HCT116 (cell line): ENCODE results near the gene ARMC12. TPM values are rescaled to one million over a fixed set of nuclear protein-coding genes. Genes with fewer than 3 reads are reported as not detected.

ENCODE experiments used
- ATAC-seq: fragments of 200-7000 bp; cut with Tn5 transposase; 2 replicates; pipeline ENCODE4 v1.9.1; 2020; ENCODE audit warnings: mild to moderate bottlenecking, moderate library complexity
- BruUV-seq: library from RNA; stranded (reverse); fragments of 400-500 nt; replicated peaks from 2 replicates; lab custom pipeline; 2021; lab: Mats Ljungman, UMichigan
- CTCF ChIA-PET: fragments of 300-600 bp; sonication (Branson Sonifier 250); formaldehyde crosslinking; loops from one replicate; lab custom pipeline; 2021; ENCODE audit warnings: antibody characterized with exemption; lab: Charles Lee
- POLR2A ChIA-PET: fragments of 300-600, 350-600 bp; sonication (Branson Sonifier 250); formaldehyde crosslinking; loops from one replicate; lab custom pipeline; 2021; ENCODE audit warnings: antibody characterized with exemption; lab: Charles Lee
- RAD21 ChIA-PET, 2 experiments: fragments of 300-600 bp; sonication (Branson Sonifier 250); formaldehyde crosslinking; loops; one replicate each; lab custom pipeline; 2023; ENCODE audit warnings: low total read pairs in 2 of 2; ENCODE audit not compliant: uncharacterized antibody in 2 of 2, unreplicated experiment in 2 of 2, low non-redundant PET in 1 of 2; lab: Charles Lee
- DNase-seq: peaks from one replicate; pipeline ENCODE4 v3.0.0-alpha.2; 2010; ENCODE audit warnings: low read depth, low spot score
- H2AFZ ChIP-seq: fragments of 200-600 bp; shearing (Covaris generic), sonication (generic); 2 replicates; pipeline ENCODE4 v1.6.1; 2017; ENCODE audit warnings: low read depth, mixed run types, mixed read lengths, antibody characterized with exemption, low read length; ENCODE audit not compliant: poor library complexity, severe bottlenecking
- H3K27ac ChIP-seq: 2 replicates; pipeline ENCODE4 v1.5.1; 2012; ENCODE audit warnings: low read depth, low read length
- H3K27me3 ChIP-seq: fragments of 200-600 bp; sonication (generic); 2 replicates; pipeline ENCODE4 v1.6.1; 2016; ENCODE audit warnings: mixed run types, low read length, mixed read lengths; ENCODE audit not compliant: insufficient read depth
- H3K36me3 ChIP-seq, 2 experiments: fragments of 200-500 bp in 1 of 2; fragments of 200-600 bp in 1 of 2; sonication (Bioruptor generic) in 1 of 2; sonication (generic) in 1 of 2; 2 replicates each; pipeline versions ENCODE4 v1.5.1 to v1.6.1; 2014 to 2016; ENCODE audit warnings: low read length in 2 of 2, inconsistent platforms in 1 of 2, mixed read lengths in 1 of 2, mixed run types in 1 of 2; ENCODE audit not compliant: insufficient read depth in 2 of 2, control insufficient read depth in 1 of 2
- H3K4me1 ChIP-seq, 2 experiments: fragments of 200-600 bp in 1 of 2; sonication (generic) in 1 of 2; 2 replicates each; pipeline versions ENCODE4 v1.5.1 to v1.6.1; 2012 to 2017; ENCODE audit warnings: low read length in 2 of 2, inconsistent platforms in 1 of 2, mild to moderate bottlenecking in 1 of 2, mixed read lengths in 1 of 2, mixed run types in 1 of 2, moderate library complexity in 1 of 2; ENCODE audit not compliant: insufficient read depth in 2 of 2, control insufficient read depth in 1 of 2
- H3K4me2 ChIP-seq: fragments of 200-600 bp; sonication (generic); 2 replicates; pipeline ENCODE4 v1.6.1; 2017; ENCODE audit warnings: mixed run types, low read length, mixed read lengths
- H3K4me3 ChIP-seq, 2 experiments: fragments of 200-600 bp in 1 of 2; sonication (generic) in 1 of 2; replicated peaks in 1 of 2; 2 replicates each; pipeline ENCODE4 v1.5.1; 2011 to 2016; ENCODE audit warnings: low read length in 2 of 2, control low read depth in 1 of 2, low read depth in 1 of 2, mild to moderate bottlenecking in 1 of 2, mixed read lengths in 1 of 2, mixed run types in 1 of 2
- H3K79me2 ChIP-seq: fragments of 200-600 bp; sonication (generic); 2 replicates; pipeline ENCODE4 v1.6.1; 2017; ENCODE audit warnings: mild to moderate bottlenecking, mixed run types, low read length, moderate library complexity, mixed read lengths; ENCODE audit not compliant: insufficient read depth
- H3K9ac ChIP-seq: fragments of 200-600 bp; sonication (generic); 2 replicates; pipeline ENCODE4 v1.6.1; 2016; ENCODE audit warnings: low read length, mixed read lengths
- H3K9me2 ChIP-seq: fragments of 200-600 bp; sonication (generic), shearing (Covaris generic); 2 replicates; pipeline ENCODE4 v1.6.1; 2017; ENCODE audit warnings: mixed run types, mild to moderate bottlenecking, moderate library complexity; ENCODE audit not compliant: insufficient read depth
- H3K9me3 ChIP-seq, 2 experiments: fragments of 200-500 bp in 1 of 2; fragments of 200-600 bp in 1 of 2; sonication (Bioruptor generic) in 1 of 2; sonication (generic) in 1 of 2; 2 replicates each; pipeline ENCODE4 v1.6.1; 2014 to 2017; ENCODE audit warnings: low read length in 2 of 2, mixed read lengths in 2 of 2, inconsistent platforms in 1 of 2, low read depth in 1 of 2, mild to moderate bottlenecking in 1 of 2, mixed run types in 1 of 2, moderate library complexity in 1 of 2; ENCODE audit not compliant: control insufficient read depth in 1 of 2, insufficient read depth in 1 of 2
- H4K20me1 ChIP-seq: fragments of 200-600 bp; sonication (generic), shearing (Covaris generic); 2 replicates; pipeline ENCODE4 v1.6.1; 2017; ENCODE audit warnings: mixed run types, mild to moderate bottlenecking, moderate library complexity; ENCODE audit not compliant: insufficient read depth
- CEBPB ChIP-seq: IDR thresholded peaks from 2 replicates; pipeline ENCODE4 v1.6.1; 2012; ENCODE audit warnings: low read depth
- EGR1 ChIP-seq: IDR thresholded peaks from 2 replicates; pipeline ENCODE4 v1.6.1; 2012; ENCODE audit warnings: low read depth
- EZH2 ChIP-seq: fragments of 200-600 bp; sonication (generic); IDR thresholded peaks from 2 replicates; pipeline ENCODE4 v1.6.1; 2017; ENCODE audit warnings: antibody characterized with exemption, mixed run types
- FOSL1 ChIP-seq: IDR thresholded peaks from 2 replicates; pipeline ENCODE4 v1.6.1; 2012; ENCODE audit warnings: low read depth
- JUND ChIP-seq: IDR thresholded peaks from 2 replicates; pipeline ENCODE4 v1.6.1; 2012
- RAD21 ChIP-seq: IDR thresholded peaks from 2 replicates; pipeline ENCODE4 v1.6.1; 2012; ENCODE audit warnings: low read depth, mild to moderate bottlenecking
- SRF ChIP-seq: IDR thresholded peaks from 2 replicates; pipeline ENCODE4 v1.6.1; 2012; ENCODE audit warnings: low read depth
- TCF7L2 ChIP-seq: IDR thresholded peaks from 2 replicates; pipeline ENCODE4 v1.7.0; 2011; ENCODE audit warnings: borderline replicate concordance, inconsistent platforms; ENCODE audit not compliant: insufficient read depth, insufficient read length; ENCODE audit errors: extremely low read depth
- ZFX ChIP-seq: fragments of 450-650 bp; IDR thresholded peaks from 2 replicates; pipeline ENCODE4 v1.6.1; 2017
- intact Hi-C: fragments of 100-400 bp; cut with micrococcal nuclease; formaldehyde crosslinking; loops from 2 replicates; pipeline ENCODE4 v1.10.0; 2022
- total RNA-seq: library from RNA; stranded (reverse); gene quantifications from one replicate; pipeline ENCODE4 v1.2.1, GENCODE V29; 2021; ENCODE audit not compliant: unreplicated experiment
- TF ChIP-seq, protein P1 (sequence below): IDR thresholded peaks from 2 replicates; pipeline ENCODE4 v1.6.1; 2012
- TF ChIP-seq, protein P2 (sequence below): IDR thresholded peaks from 2 replicates; pipeline ENCODE4 v1.6.1; 2011; ENCODE audit warnings: mild to moderate bottlenecking, low read length, moderate library complexity; ENCODE audit not compliant: insufficient replicate concordance; ENCODE audit errors: extremely low read depth
- TF ChIP-seq, protein P3 (sequence below): IDR thresholded peaks from 2 replicates; pipeline ENCODE4 v1.6.1; 2012
- TF ChIP-seq, protein P4 (sequence below): IDR thresholded peaks from 2 replicates; pipeline ENCODE4 v1.6.1; 2012; ENCODE audit warnings: low read depth
- TF ChIP-seq, protein P5 (sequence below), 3 experiments: fragments of 200-600 bp in 1 of 3; sonication (generic) in 1 of 3; IDR thresholded peaks in 2 of 3; conservative IDR thresholded peaks in 1 of 3; 2 replicates each; pipeline ENCODE4 v1.5.1; 2012 to 2017; ENCODE audit warnings: low read depth in 2 of 3, low read length in 2 of 3, antibody characterized with exemption in 1 of 3, borderline replicate concordance in 1 of 3, control low read depth in 1 of 3, mild to moderate bottlenecking in 1 of 3, mixed read lengths in 1 of 3, mixed run types in 1 of 3, moderate library complexity in 1 of 3; ENCODE audit not compliant: insufficient read depth in 1 of 3

The ARMC12 gene
- total RNA-seq, 1 experiment from 2014 or later = 0.79 TPM

DNA sequence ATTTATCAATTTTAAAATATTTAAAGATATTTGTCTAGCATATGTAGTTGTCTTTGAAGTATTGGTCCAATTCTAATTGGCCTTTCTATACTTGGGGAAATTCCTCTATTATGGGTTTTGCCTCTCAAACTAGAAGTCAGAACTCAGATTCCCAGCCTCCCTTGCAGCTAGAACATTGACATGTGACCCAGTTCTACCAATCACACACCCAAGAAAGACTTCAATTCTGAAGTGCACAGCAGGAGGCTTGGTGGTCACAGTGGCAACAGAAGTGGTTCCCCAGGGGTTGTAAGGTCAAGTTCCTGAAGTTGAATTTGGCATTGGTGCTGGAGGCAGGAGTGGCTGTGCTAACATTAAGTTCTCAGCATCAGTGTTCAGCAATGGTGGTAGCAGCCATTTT lies 33.3 kb upstream of the ARMC12 start:
- RAD21 ChIA-PET = no interaction called here
- POLR2A ChIA-PET = no interaction called here
- ATAC-seq = no peak
- BruUV-seq = no TSS peak
- Histone ChIP-seq H3K4me3 (no peak overlapping the region), H3K79me2 (no peaks in the 10 kb centered on the region), H3K36me3 (no peaks in the 10 kb centered on the region), H3K4me2 (no peak overlapping the region), H3K27ac (no peak overlapping the region), H4K20me1 (no peaks in the 10 kb centered on the region), H3K9me3 (no peaks in the 10 kb centered on the region), H3K9ac (no peak overlapping the region), H3K4me1 (no peaks in the 10 kb centered on the region), H2AFZ (no peak overlapping the region), H3K9me2 (no peaks in the 10 kb centered on the region), H3K27me3 (no peaks in the 10 kb centered on the region)
- CTCF ChIA-PET = no interaction called here
- intact Hi-C loops = no loop called here
- TF ChIP-seq TCF7L2 (no peak), JUND (no peak), CEBPB (no peak), FOSL1 (no peak), EZH2 (no peak)
- TF ChIP-seq, protein P1, sequence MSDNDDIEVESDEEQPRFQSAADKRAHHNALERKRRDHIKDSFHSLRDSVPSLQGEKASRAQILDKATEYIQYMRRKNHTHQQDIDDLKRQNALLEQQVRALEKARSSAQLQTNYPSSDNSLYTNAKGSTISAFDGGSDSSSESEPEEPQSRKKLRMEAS = no peak
- TF ChIP-seq, protein P2, sequence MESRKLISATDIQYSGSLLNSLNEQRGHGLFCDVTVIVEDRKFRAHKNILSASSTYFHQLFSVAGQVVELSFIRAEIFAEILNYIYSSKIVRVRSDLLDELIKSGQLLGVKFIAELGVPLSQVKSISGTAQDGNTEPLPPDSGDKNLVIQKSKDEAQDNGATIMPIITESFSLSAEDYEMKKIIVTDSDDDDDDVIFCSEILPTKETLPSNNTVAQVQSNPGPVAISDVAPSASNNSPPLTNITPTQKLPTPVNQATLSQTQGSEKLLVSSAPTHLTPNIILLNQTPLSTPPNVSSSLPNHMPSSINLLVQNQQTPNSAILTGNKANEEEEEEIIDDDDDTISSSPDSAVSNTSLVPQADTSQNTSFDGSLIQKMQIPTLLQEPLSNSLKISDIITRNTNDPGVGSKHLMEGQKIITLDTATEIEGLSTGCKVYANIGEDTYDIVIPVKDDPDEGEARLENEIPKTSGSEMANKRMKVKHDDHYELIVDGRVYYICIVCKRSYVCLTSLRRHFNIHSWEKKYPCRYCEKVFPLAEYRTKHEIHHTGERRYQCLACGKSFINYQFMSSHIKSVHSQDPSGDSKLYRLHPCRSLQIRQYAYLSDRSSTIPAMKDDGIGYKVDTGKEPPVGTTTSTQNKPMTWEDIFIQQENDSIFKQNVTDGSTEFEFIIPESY = no peak
- TF ChIP-seq, protein P3, sequence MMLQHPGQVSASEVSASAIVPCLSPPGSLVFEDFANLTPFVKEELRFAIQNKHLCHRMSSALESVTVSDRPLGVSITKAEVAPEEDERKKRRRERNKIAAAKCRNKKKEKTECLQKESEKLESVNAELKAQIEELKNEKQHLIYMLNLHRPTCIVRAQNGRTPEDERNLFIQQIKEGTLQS = no peak
- DNase-seq = no peak

DNA sequence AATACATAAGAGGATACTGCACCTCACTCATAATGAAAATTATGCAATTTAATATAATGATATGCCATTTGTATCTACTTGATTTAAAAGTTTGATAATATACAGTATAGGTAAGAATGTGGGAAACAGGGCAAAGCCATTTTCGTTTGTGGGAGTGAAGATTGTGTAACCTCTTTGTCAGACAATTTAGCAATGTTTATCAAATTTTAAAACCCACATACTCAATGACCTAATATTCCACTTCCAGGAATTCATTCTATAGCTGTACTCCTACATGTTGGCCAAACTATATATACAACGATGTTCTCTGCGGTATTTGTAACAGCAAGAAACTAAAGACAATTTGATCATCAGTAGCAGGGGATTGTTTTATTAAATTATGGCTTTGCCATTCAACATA lies 30.4 kb upstream of the ARMC12 start:
- Histone ChIP-seq H3K79me2 (no peaks in the 10 kb centered on the region), H3K27ac (no peak overlapping the region), H3K36me3 (no peaks in the 10 kb centered on the region), H4K20me1 (no peaks in the 10 kb centered on the region), H3K9me3 (no peaks in the 10 kb centered on the region), H3K9me2 (no peaks in the 10 kb centered on the region), H3K27me3 (no peaks in the 10 kb centered on the region), H3K9ac (no peak overlapping the region), H2AFZ (peak overlapping the region; percentile 35), H3K4me1 (peaks cover 0 to 9% of the 10 kb centered on the region in 2 experiments; a peak in 2 of 4 replicates), H3K4me2 (no peak overlapping the region), H3K4me3 (no peak overlapping the region)
- ChIA-PET CTCF (no interaction called here), RAD21 (no interaction called here), POLR2A (no interaction called here)
- intact Hi-C loops = no loop called here
- DNase-seq = no peak
- BruUV-seq = no TSS peak
- ATAC-seq = no peak
- TF ChIP-seq RAD21 = no peak
- TF ChIP-seq EGR1 = no peak
- no peak for TF ChIP-seq TCF7L2
- TF ChIP-seq ZFX = no peak
- TF ChIP-seq, protein P4, sequence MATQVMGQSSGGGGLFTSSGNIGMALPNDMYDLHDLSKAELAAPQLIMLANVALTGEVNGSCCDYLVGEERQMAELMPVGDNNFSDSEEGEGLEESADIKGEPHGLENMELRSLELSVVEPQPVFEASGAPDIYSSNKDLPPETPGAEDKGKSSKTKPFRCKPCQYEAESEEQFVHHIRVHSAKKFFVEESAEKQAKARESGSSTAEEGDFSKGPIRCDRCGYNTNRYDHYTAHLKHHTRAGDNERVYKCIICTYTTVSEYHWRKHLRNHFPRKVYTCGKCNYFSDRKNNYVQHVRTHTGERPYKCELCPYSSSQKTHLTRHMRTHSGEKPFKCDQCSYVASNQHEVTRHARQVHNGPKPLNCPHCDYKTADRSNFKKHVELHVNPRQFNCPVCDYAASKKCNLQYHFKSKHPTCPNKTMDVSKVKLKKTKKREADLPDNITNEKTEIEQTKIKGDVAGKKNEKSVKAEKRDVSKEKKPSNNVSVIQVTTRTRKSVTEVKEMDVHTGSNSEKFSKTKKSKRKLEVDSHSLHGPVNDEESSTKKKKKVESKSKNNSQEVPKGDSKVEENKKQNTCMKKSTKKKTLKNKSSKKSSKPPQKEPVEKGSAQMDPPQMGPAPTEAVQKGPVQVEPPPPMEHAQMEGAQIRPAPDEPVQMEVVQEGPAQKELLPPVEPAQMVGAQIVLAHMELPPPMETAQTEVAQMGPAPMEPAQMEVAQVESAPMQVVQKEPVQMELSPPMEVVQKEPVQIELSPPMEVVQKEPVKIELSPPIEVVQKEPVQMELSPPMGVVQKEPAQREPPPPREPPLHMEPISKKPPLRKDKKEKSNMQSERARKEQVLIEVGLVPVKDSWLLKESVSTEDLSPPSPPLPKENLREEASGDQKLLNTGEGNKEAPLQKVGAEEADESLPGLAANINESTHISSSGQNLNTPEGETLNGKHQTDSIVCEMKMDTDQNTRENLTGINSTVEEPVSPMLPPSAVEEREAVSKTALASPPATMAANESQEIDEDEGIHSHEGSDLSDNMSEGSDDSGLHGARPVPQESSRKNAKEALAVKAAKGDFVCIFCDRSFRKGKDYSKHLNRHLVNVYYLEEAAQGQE = no peak
- TF ChIP-seq, protein P5, sequence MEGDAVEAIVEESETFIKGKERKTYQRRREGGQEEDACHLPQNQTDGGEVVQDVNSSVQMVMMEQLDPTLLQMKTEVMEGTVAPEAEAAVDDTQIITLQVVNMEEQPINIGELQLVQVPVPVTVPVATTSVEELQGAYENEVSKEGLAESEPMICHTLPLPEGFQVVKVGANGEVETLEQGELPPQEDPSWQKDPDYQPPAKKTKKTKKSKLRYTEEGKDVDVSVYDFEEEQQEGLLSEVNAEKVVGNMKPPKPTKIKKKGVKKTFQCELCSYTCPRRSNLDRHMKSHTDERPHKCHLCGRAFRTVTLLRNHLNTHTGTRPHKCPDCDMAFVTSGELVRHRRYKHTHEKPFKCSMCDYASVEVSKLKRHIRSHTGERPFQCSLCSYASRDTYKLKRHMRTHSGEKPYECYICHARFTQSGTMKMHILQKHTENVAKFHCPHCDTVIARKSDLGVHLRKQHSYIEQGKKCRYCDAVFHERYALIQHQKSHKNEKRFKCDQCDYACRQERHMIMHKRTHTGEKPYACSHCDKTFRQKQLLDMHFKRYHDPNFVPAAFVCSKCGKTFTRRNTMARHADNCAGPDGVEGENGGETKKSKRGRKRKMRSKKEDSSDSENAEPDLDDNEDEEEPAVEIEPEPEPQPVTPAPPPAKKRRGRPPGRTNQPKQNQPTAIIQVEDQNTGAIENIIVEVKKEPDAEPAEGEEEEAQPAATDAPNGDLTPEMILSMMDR (IDR thresholded peaks at IDR 0.05 in 2 of 3, conservative IDR thresholded peaks at IDR 0.05 in 1 of 3; ENCODE audit: borderline replicate concordance in 1 of 3, insufficient read depth in 1 of 3, low read depth in 2 of 3, low read length in 2 of 3) = no peak
- TF ChIP-seq SRF = no peak
